Mesenchymal stem cell (in vitro differentiated cells and primary cell): ENCODE results near the gene CD52. TPM values are rescaled to one million over a fixed set of nuclear protein-coding genes. Genes with fewer than 3 reads are reported as not detected.

Experiments
- DNase-seq: peaks from one replicate; pipeline ENCODE4 v3.0.0-alpha.2; 2013
- H2AFZ ChIP-seq: one replicate; pipeline ENCODE4 v1.6.1; 2013; ENCODE audit warnings: low read depth, mild to moderate bottlenecking, control low read depth, inconsistent platforms, low read length, moderate library complexity
- H2AK5ac ChIP-seq: 2 replicates; pipeline ENCODE4 v1.6.1; 2013; ENCODE audit warnings: low read length, moderate library complexity, mild to moderate bottlenecking, inconsistent platforms; ENCODE audit not compliant: severe bottlenecking
- H2BK120ac ChIP-seq: one replicate; pipeline ENCODE4 v1.6.1; 2013; ENCODE audit warnings: low read depth, mild to moderate bottlenecking, inconsistent platforms, low read length, moderate library complexity
- H2BK12ac ChIP-seq, 2 experiments: one replicate each; pipeline ENCODE4 v1.6.1; 2013; ENCODE audit warnings: inconsistent platforms in 2 of 2, low read length in 2 of 2, mild to moderate bottlenecking in 2 of 2, moderate library complexity in 2 of 2, control low read depth in 1 of 2
- H2BK15ac ChIP-seq: one replicate; pipeline ENCODE4 v1.6.1; 2013; ENCODE audit warnings: mild to moderate bottlenecking, low read depth, inconsistent platforms; ENCODE audit not compliant: poor library complexity, severe bottlenecking
- H2BK5ac ChIP-seq: 2 replicates; pipeline ENCODE4 v1.6.1; 2013; ENCODE audit warnings: low read depth, mild to moderate bottlenecking, low read length, control low read depth, inconsistent platforms; ENCODE audit not compliant: poor library complexity, severe bottlenecking
- H3K14ac ChIP-seq, 2 experiments: one replicate each; pipeline ENCODE4 v1.6.1; 2013; ENCODE audit warnings: inconsistent platforms in 2 of 2, low read length in 2 of 2, control low read depth in 1 of 2, mild to moderate bottlenecking in 1 of 2, moderate library complexity in 1 of 2
- H3K18ac ChIP-seq, 2 experiments: one replicate each; pipeline ENCODE4 v1.6.1; 2013; ENCODE audit warnings: inconsistent platforms in 2 of 2, low read length in 2 of 2, control low read depth in 1 of 2, low read depth in 1 of 2, mild to moderate bottlenecking in 1 of 2
- H3K23ac ChIP-seq, 2 experiments: one replicate each; pipeline ENCODE4 v1.6.1; 2013; ENCODE audit warnings: inconsistent platforms in 2 of 2, low read length in 2 of 2, mild to moderate bottlenecking in 2 of 2, moderate library complexity in 2 of 2, control low read depth in 1 of 2
- H3K27ac ChIP-seq: 2 replicates; pipeline ENCODE4 v1.5.1; 2013; ENCODE audit warnings: mild to moderate bottlenecking, moderate library complexity, low read length, control low read depth, inconsistent platforms; ENCODE audit not compliant: poor library complexity, severe bottlenecking
- H3K27me3 ChIP-seq, 2 experiments: 2 replicates each; pipeline versions ENCODE4 v1.6.1 to v1.7.0; 2013; ENCODE audit warnings: low read length in 2 of 2, mild to moderate bottlenecking in 2 of 2, moderate library complexity in 2 of 2, control low read depth in 1 of 2, inconsistent platforms in 1 of 2; ENCODE audit not compliant: control insufficient read depth in 1 of 2, insufficient read depth in 1 of 2
- H3K36me3 ChIP-seq, 2 experiments: 2 replicates each; pipeline versions ENCODE4 v1.6.1 to v1.7.0; 2013; ENCODE audit warnings: low read length in 2 of 2, control low read depth in 1 of 2, inconsistent platforms in 1 of 2, low read depth in 1 of 2, mild to moderate bottlenecking in 1 of 2; ENCODE audit not compliant: insufficient read depth in 2 of 2, control insufficient read depth in 1 of 2
- H3K4ac ChIP-seq, 2 experiments: one replicate each; pipeline ENCODE4 v1.6.1; 2013; ENCODE audit warnings: inconsistent platforms in 2 of 2, low read length in 2 of 2, mild to moderate bottlenecking in 2 of 2, moderate library complexity in 2 of 2, control low read depth in 1 of 2, low read depth in 1 of 2
- H3K4me1 ChIP-seq: 2 replicates; pipeline ENCODE4 v1.6.1; 2013; ENCODE audit warnings: low read depth, low read length, control low read depth; ENCODE audit not compliant: control insufficient read depth, insufficient read depth
- H3K4me2 ChIP-seq: 2 replicates; pipeline ENCODE4 v1.6.1; 2013; ENCODE audit warnings: low read length, mild to moderate bottlenecking, inconsistent platforms; ENCODE audit not compliant: poor library complexity, severe bottlenecking
- H3K4me3 ChIP-seq, 2 experiments: 2 replicates each; pipeline versions ENCODE4 v1.5.1 to v1.7.0; 2013; ENCODE audit warnings: low read length in 2 of 2, mild to moderate bottlenecking in 2 of 2, control low read depth in 1 of 2, low read depth in 1 of 2; ENCODE audit not compliant: insufficient read depth in 1 of 2
- H3K79me1 ChIP-seq: replicated peaks from 2 replicates; pipeline ENCODE4 v1.6.1; 2013; ENCODE audit warnings: mild to moderate bottlenecking, control low read depth, low read length, inconsistent platforms; ENCODE audit not compliant: poor library complexity, severe bottlenecking
- H3K9ac ChIP-seq: 2 replicates; pipeline ENCODE4 v1.7.0; 2013; ENCODE audit warnings: mild to moderate bottlenecking, low read length, moderate library complexity
- H3K9me3 ChIP-seq: 2 replicates; pipeline ENCODE4 v1.7.0; 2013; ENCODE audit warnings: mild to moderate bottlenecking, low read length; ENCODE audit not compliant: control insufficient read depth
- H4K8ac ChIP-seq: one replicate; pipeline ENCODE4 v1.6.1; 2013; ENCODE audit warnings: inconsistent platforms, mild to moderate bottlenecking, low read length, moderate library complexity
- H4K91ac ChIP-seq: one replicate; pipeline ENCODE4 v1.6.1; 2013; ENCODE audit warnings: mild to moderate bottlenecking, low read length, inconsistent platforms
- WGBS: methylation state at CpG from one replicate; pipeline ENCODE4 v1.1.7; 2013; ENCODE audit warnings: mixed read lengths; 5-methylcytosine and 5-hydroxymethylcytosine counted together
- polyA plus RNA-seq, 2 experiments: library from polyadenylated mRNA; stranded (reverse); fragments of 200-250 nt; gene quantifications; one replicate each; pipeline ENCODE4 v1.2.3, GENCODE V29; 2013

The CD52 gene
- polyA plus RNA-seq (2013, experiment 1 of 2): 0.26 TPM
- not detected for polyA plus RNA-seq (2013, experiment 2 of 2)

- Histone ChIP-seq H3K4me1 (peaks cover 4% of the 10 kb centered on the region), H4K8ac (no peak within 1 kb of the TSS), H3K27ac (no peak within 1 kb of the TSS), H3K23ac (no peak within 1 kb of the TSS), H2BK12ac (peak within 1 kb of the TSS in 1 of 2 experiments; percentile 42), H2BK5ac (no peak within 1 kb of the TSS), H4K91ac (no peak within 1 kb of the TSS), H3K4ac (no peak within 1 kb of the TSS), H3K9ac (no peak within 1 kb of the TSS), H3K14ac (no peak within 1 kb of the TSS), H3K9me3 (no peaks in the 10 kb centered on the region), H3K36me3 (no peaks in the 10 kb centered on the region), H3K79me1 (no peaks in the 10 kb centered on the region), H3K4me2 (no peak within 1 kb of the TSS), H2BK15ac (no peak within 1 kb of the TSS), H2AK5ac (no peak within 1 kb of the TSS), H3K4me3 (no peak within 1 kb of the TSS), H2BK120ac (no peak within 1 kb of the TSS), H2AFZ (no peak within 1 kb of the TSS), H3K18ac (no peak within 1 kb of the TSS), H3K27me3 (peaks cover 0 to 14% of the 10 kb centered on the region in 2 experiments)
- WGBS: 79% methylated on average over 10 of the region's 12 CpGs
- no peak for DNase-seq
These were observed at the start of gene CD52 for GRCh38 chr1:26317612-26318337. TSS of gene CD52 (plus strand) at chr1:26317958. CDS start at chr1:26318018, 60 bp downstream.

GRCh38 chr1:26268290-26269197 is 49.2 kb upstream of the CD52 start:
- 98% methylated on average over 9 of the region's 9 CpGs for WGBS
- Histone ChIP-seq H3K4me1 (no peaks in the 10 kb centered on the region), H3K36me3 (peaks cover 20 to 54% of the 10 kb centered on the region in 2 experiments), H2AK5ac (no peak overlapping the region), H3K27me3 (no peaks in the 10 kb centered on the region), H3K27ac (no peak overlapping the region), H2BK120ac (no peak overlapping the region), H3K4ac (no peak overlapping the region), H4K91ac (no peak overlapping the region), H3K14ac (no peak overlapping the region), H2BK12ac (no peak overlapping the region), H2BK15ac (no peak overlapping the region), H3K9me3 (peaks cover 19% of the 10 kb centered on the region), H3K18ac (no peak overlapping the region), H2AFZ (no peak overlapping the region), H3K4me3 (no peak overlapping the region), H3K9ac (no peak overlapping the region), H3K23ac (no peak overlapping the region), H4K8ac (no peak overlapping the region), H3K4me2 (no peak overlapping the region), H2BK5ac (no peak overlapping the region), H3K79me1 (peaks cover 6% of the 10 kb centered on the region)
- no peak for DNase-seq

- no peak overlapping the region for H2BK12ac ChIP-seq
- no peak overlapping the region for H3K9ac ChIP-seq
- 100% methylated on average over 4 of the region's 4 CpGs for WGBS
- no peak overlapping the region for H2BK120ac ChIP-seq
- no peak overlapping the region for H2AFZ ChIP-seq
- H3K18ac ChIP-seq: no peak overlapping the region
- peaks cover 6% of the 10 kb centered on the region for H3K79me1 ChIP-seq
- no peak overlapping the region for H3K14ac ChIP-seq
- peaks cover 19% of the 10 kb centered on the region for H3K9me3 ChIP-seq
- no peaks in the 10 kb centered on the region for H3K4me1 ChIP-seq
- DNase-seq: no peak
- H3K23ac ChIP-seq: no peak overlapping the region
- H3K27ac ChIP-seq: no peak overlapping the region
- H3K4me2 ChIP-seq: no peak overlapping the region
- H4K8ac ChIP-seq: no peak overlapping the region
- H4K91ac ChIP-seq: no peak overlapping the region
- H2AK5ac ChIP-seq: no peak overlapping the region
- H2BK15ac ChIP-seq: no peak overlapping the region
- no peak overlapping the region for H2BK5ac ChIP-seq
- no peak overlapping the region for H3K4me3 ChIP-seq
- H3K27me3 ChIP-seq: no peaks in the 10 kb centered on the region
- H3K36me3 ChIP-seq: peaks cover 20 to 48% of the 10 kb centered on the region in 2 experiments
- no peak overlapping the region for H3K4ac ChIP-seq
These were observed 48.6 kb upstream of the CD52 start for GRCh38 chr1:26269198-26269550.

GRCh38 chr1:26274801-26275425 is 42.8 kb upstream of the CD52 start:
- Histone ChIP-seq H2BK120ac (no peak overlapping the region), H3K27me3 (no peaks in the 10 kb centered on the region), H3K36me3 (peaks cover 23 to 38% of the 10 kb centered on the region in 2 experiments), H2AK5ac (no peak overlapping the region), H3K27ac (peak overlapping the region; percentile 10), H2AFZ (no peak overlapping the region), H2BK5ac (no peak overlapping the region), H3K18ac (peak overlapping the region; percentile 33 to 72), H3K4me3 (no peak overlapping the region), H3K79me1 (peaks cover 9% of the 10 kb centered on the region), H2BK12ac (peak overlapping the region in 1 of 2 experiments; percentile 2), H3K4me2 (no peak overlapping the region), H2BK15ac (no peak overlapping the region), H3K9me3 (peaks cover 4% of the 10 kb centered on the region), H3K4me1 (peaks cover 17% of the 10 kb centered on the region), H3K23ac (no peak overlapping the region), H4K91ac (no peak overlapping the region), H3K4ac (no peak overlapping the region), H4K8ac (no peak overlapping the region), H3K9ac (peak overlapping the region; percentile 84), H3K14ac (no peak overlapping the region)
- 64% methylated on average over 10 of the region's 11 CpGs for WGBS
- peak; percentile 75 for DNase-seq
